Kasumi-1 (cell line): ENCODE measurements around the gene CPD.
"Not testable (repeated sequence)": the region's sequence is repeated elsewhere in the genome, so short reads cannot be mapped to it uniquely, and the experiment has no call there.

ENCODE experiments used
- DNase-seq, 2 experiments: peaks; one replicate each; lab custom pipeline; 2025; lab: John Stamatoyannopoulos, UW

CPD gene

DNA sequence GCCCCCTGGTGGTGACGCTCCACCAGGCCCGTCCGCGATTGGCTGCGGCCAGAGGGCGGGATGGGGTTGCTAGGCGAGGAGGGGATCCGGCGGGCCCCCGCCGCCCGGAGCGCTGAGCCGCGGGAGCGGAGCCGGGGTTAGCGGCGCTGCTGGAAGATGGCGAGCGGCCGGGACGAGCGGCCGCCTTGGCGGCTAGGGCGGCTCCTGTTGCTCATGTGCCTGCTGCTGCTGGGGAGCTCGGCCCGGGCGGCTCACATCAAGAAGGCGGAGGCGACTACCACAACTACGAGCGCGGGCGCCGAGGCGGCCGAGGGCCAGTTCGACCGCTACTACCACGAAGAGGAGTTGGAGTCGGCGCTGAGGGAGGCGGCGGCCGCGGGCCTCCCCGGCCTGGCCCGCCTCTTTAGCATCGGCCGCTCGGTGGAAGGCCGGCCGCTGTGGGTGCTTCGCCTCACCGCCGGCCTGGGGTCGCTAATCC is at the start of gene CPD:
Gene CPD, plus strand, starts transcription at position 103 of the 478 bp plus-strand sequence. Its CDS starts 54 bp downstream, at position 157.
- peak; percentile 90 to 93 for DNase-seq

DNA sequence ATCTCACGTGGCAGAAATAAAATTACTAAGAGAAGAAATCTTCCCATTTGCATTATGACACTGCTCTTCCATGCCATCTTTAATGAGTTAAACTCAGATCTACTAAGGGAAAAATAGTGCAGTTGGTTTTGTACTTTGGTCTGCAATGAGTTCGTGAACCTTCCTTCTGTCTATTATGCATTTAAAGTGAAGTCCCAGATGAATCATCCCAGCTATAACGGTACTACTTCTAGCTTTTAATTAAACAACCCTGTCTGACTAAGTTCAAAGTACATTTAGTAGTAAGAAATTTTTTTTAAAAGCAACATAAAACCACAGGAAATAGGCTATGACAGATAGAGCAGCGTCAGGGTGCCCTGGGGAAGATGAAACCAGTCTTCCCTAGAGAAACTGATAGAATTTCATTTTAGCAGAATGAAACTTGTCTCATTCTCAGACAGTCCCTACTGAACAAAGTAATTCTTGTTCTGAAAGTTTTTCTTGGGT is 46.6 kb upstream of the CPD start:
- peak; percentile 43 to 48 for DNase-seq

DNA sequence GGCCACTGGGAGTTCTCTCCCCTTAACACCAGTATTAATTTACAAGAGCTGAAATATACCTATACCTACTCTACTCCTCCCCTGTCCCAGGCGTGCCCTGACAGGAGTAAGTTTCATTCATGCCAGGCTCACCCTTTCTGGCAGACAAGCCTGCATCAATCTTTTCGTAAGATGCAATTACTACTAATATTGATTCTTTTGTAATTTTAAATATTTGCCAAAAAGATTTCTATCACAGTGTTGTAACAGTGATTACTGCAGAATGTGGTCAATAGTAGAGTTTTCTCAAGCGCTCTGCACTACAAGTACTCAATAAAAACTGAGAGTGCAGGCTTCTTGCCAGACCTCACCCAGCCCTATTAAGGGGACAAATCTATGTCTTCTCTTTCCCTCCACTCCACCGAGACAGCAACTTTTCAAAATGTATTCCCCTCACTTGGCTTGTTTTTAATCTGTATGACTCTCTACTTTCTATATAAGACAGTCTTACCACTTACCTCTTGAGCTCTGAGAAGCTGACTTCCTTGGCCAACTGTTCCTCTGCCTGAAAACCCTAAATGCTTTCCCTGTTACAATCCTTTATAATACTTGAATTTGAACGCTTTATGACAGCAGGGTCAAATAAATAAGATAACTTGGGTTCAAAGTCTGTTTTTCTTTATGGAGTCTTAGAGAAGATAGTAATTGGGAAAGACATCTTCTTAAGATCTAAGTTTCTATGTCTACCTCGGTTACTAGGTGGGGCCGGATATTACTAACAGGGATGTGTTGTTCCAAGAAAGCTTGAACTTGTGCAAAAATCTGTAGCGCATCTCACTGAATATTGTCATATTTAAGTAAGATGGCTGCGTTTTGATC is 45.0 kb upstream of the CPD start, which contains the start of gene TMIGD1:
Gene TMIGD1, minus strand, starts transcription at position 555 of the 858 bp plus-strand sequence. CDS start 1,924 bp downstream, outside the sequence.
- DNase-seq = no peak

DNA sequence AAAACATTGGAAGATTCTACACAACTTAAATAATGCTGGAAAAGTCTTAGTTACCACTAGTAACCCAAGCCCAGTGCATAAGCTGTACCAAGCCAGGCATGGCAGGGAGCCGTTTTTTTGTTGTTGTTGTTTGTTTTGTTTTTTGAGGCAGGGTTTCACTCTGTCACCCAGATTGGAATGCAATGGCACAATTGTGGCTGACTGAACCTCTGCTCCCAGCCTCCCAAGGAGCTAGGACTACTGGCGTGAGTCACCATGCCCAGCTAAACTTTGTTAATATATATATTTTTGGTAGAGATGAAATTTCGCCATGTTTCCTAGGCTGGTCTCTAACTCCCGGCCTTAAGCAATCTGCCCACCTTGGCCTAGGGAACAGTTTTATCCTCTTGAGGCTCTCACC is 44.3 kb upstream of the CPD start:
- no peak for DNase-seq

DNA sequence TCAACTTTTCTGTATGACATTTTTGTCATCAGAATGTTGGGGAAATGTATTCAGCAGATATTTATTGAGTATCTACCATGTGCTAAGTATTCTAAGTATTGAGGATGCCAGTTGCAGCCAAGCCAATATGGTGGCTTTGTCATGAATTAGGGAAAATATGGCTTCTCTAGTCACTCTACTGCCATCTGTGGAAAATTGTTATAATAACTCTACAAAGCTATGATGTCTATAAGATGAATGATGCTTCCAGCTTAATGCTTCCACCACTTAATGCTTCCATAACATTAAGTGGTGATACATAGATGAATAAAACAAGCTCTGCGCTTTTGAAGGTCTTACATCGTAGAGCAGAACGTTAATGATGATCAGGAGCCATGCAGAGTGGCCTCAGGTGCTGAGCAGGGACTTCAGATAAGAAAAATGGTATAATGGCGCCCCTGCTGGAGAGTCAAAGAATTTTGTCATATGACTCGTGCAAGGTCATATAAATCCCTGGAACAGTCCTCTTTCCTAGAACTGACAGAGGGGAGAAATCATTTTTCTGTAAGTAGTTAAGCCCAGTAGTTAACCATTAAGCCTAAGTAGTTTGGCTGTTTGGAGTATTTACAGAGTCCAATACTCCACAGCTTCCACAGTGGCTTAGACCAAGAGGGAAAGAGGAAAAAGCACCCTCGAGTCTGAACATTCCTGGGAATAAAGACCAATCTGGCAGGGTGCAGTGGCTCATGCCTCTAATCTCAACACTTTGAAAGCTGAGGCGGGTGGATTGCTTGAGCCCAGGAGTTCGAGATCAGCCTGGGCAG is 42.2 kb upstream of the CPD start:
- peak; percentile 89 to 93 for DNase-seq

DNA sequence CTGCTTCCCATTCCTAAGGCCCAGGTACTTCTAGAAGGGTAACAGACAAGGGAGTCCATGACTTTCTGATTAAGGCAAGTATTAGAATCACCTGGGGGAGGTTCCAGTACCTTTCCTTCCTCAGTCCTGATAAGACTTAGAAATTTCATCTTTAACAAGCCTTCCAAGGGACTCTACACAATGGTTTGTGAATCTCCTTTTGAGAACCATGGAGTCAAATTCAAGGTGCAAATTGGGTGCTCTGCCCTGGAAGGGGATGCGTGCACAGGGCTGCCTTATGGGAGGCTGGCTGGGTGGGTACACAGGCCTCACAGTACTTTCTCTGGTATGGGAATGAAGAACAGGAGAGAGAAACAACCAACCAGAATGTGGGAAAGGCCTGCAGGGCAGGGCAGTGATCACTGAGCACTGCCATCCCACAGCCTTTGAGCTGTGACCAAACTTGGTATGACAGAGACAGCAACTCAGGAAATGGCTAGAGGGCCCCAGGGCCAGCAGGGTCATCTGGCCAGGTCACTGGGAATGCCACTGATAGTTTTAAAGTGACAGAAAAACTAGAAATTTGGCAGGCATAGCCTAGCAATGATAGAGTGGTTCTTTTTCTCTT is 41.2 kb upstream of the CPD start:
- DNase-seq = no peak

DNA sequence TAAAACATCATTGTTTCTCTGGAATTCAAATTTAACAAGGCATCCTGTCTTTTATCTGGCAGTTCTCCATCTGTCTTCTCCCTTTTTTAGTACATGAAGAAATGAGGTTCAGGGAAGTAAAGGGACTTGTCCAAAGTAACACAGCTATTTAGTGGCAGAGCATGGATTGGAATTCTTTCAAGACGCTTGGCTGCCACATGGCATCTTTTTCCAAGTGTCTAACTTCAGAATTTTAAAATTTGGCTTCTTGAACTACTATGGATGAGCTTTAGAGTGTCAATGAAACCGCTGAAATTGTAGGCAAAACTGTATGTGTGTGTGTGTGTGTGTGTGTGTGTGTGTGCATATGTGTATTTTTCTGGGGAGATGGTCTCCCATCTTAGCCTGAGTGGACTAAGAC is 39.6 kb upstream of the CPD start:
- no peak for DNase-seq

DNA sequence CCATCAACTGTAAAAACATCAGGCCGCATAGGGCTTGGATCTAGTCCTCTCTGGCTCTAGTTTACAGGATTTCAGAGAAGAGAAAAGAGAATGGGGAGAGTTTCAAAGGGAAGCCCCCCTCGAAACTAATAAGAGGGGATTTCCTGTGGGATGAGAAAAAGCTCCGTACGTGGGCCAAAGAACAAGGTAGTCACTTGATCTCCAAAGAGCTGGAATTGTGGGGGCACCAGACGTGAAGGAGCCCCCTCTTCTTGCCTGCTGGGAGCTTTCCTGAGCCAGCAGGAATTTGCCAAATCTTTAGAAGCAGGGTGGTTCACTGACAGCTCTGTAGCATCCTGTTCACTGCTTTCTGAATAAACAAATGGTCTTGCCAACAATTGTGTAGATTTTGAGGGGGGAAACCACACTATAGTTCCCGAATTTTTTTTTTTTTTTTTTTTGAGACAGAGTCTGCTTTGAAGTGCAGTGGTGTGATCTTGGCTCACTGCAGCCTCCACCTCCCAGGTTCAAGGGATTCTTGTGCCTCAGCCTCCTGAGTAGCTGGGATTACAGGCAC is 37.8 kb upstream of the CPD start:
- DNase-seq = no peak

DNA sequence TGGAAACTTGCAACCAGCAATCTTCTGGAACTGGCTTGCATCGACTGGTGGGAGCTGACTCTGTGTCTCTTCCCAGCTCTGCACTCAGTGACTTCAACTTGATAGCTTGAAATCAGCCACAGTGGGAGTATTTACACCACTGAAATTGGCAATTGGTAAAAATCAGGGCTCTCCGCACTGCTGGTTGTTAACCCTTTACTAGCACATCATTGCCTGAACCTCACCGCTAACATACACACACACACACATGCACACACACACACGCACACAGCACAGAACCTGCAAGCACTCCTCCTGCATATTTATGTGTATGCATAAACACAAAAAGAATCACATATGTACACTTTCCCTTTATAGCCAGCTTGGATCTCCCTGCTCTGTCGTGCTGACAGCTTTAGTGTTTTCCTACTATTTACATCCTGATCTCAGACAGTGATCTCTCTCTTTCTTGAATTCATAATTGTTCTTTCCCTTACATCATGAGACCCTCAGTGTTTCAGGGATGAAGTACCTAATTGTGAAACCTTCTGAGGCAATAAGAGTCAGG is 37.0 kb upstream of the CPD start:
- DNase-seq = no peak

DNA sequence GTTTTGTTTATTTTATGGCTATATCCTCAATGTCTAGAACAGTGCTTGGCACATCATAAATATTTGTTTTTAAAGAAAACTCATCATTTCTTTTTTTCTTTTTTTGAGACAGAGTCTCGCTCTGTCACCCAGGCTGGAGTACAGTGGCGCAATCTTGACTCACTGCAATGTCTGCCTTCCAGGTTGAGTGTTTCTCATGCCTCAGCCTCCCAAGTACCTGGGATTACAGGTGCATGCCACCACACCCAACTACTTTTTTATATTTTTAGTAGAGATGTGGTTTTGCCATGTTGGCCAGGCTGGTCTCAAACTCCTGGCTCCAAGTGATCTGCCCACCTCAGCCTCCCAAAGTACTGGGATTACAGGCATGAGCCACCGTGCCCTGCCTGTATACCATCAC is 35.5 kb upstream of the CPD start:
- DNase-seq = not testable (repeated sequence)

DNA sequence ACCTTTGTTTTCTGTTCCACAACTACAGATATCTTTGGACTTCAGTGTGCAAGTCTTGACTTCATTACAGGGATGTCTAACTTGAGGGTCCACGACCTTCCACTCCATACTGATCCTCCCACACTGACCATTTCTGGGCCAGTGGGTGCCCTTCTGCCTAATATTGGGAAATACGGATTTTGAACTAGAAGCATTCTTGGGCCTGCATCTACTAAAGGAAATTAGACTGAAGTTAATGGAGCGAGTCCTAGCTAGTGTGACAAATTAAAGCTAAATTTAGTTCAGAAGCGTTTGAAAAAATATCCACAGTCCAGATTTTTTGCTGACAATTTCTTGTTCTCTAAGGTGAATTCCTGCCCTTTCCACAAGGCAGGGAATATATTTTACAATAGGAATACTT is 34.9 kb upstream of the CPD start:
- no peak for DNase-seq

DNA sequence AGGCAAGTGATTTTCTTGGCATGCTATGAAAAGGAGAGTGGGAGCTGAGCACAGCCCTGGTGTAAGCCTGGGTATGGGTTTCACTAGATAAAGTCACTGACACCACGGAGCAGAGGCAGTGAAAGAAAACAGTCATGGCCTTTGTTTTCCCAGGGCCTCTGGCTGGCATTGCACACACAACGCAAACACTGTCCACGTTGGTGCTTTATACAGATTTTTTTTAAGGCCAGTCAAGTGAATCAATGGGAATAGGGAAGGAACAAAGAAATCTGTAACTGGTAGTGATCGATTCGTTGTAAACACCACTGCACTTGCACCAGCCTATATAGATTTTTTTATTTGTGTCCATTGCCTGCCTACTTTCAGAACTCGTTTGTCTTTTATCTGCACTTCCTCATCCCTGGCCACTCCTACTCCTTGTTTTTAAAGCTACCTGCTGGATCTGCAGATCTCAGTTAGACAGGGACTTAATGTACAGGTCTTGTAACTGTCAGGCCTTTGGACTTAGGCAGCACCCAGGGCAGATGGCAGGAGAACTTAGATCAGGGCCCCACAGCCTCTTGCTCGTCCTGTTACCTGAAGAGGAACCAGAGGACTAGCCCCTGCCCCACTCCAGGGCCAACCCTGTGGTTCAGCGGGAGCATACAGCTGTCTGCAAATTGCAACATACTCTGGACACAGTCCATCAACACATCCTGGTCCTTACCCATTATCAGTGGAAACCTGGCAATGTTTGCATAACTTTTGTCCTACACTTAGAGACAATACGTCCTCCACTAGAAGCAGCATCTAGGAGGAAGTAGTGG is 34.2 kb upstream of the CPD start:
- peak; percentile 75 to 88 for DNase-seq

DNA sequence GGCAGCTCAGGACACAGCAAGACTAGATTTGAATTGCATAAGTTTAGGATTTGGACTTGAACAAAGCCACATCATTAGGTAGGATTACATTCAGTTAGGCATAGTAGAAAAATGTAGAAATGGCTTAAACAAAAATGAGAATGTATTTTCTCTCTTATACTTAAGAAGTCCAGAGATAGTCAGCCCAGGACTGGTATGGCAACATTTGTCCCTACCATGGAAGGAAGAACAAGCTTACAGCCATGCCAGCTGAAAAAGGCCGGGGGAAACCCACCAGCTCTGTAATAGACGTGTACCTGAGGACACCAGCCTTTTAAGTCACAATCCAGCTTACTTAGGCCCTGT is 33.7 kb upstream of the CPD start:
- DNase-seq = no peak

DNA sequence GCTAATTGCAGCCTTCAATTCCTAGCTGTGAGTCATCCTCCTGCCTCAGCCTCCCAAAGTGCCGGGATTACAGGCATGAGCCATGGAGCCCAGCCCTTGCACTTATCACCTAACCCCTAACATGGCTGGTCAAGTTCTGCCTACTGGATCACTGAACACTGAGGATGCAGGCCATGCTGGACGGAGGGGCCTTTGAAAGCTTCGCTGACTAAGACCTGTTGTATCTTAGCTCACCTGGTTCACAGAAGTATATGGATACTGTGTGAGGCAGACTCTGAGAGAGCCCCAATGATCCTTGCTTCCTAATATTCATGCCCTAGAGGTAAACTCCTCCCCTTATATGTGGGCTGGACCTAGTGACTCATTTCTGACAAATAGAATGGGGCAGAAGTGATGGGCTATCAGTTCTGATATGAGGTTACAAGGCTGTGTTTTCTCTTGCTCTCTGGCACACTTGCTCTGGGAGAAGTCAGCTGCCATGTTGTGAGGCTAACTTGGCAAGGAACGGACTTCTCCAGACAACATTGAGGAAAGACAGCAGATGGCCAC is 33.1 kb upstream of the CPD start:
- peak in 1 of 2 experiments; percentile 9 for DNase-seq

DNA sequence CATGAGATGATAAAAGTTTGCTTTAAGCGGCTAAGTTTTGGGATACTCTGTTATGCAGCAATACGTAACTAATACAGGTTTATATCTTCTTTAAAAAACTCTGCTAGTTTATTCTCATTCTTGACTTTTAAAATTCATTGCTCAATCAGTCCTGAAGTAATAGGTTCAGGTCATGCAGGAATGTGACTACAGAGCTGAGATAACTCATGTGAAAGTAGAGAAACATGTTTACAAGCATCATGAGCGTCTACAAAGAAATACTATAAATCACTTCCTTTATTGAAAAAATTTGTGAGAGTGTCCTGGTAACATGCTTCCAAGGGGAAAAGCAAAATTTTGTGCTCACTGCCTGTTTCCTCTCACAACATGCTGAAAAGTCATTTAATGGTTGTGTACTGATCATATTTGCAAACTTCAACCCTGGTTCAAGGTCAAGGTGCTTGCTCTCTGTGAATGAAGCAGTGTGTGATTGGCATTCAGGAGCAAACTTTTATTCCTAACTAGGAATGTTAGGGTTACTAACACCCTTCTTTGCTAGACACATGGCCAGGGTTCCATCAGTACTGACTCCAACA is 32.4 kb upstream of the CPD start:
- DNase-seq = no peak

DNA sequence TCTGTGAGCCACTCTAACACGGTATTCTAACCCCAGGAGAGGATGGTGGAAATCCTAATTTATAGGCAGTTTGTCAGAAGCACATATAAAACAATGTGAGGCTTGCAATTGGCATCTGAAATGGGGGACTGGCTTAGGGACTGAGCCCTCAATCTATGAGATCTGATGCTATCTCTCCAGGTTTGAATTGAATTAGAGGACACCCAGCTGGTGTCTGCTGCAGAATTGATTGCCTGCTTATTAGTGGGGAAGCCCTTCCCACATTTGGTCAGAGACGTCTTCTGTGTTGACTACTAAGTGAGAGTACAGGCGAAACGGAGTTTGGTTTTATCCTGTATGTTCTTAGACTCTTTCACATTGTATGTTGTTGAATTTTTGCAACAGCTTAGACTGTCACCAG is 31.2 kb upstream of the CPD start:
- DNase-seq = no peak

DNA sequence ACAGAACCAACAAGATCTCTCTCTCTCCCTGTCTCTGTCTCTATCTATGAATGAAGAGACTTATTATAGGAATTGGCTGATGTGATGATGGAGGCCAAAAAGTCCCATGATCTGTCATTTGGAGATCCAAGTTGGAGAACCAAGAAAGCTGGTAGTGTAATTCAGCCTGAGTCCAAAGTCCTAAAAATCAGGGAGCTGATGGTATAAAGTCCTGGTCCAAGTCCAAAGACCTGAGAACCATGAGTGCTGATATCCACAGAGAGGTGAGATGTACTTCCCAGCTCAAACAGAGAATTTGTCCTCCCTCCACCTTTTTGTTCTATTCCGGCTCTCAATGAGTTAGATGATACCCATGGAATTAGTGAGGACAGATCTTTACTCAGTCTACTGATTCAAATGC is 29.5 kb upstream of the CPD start:
- DNase-seq = no peak

DNA sequence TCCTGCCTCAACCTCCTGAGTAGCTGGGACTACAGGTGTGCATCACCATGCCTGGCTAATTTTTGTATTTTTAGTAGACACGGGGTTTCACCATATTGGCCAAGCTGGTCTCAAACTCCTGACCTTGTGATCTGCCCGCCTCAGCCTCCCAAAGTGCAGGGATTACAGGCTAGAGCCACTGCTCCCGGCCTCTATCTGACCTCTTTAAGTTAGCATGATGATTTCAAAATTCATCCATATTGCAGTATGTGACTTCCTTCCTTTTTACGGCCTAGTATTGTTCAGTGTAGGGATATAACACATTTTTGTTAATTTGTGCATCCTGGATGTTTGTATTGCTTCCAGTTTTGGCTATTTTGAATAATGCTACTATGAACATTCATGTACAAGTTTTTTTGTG is 27.5 kb upstream of the CPD start:
- DNase-seq = peak; percentile 28 to 50

DNA sequence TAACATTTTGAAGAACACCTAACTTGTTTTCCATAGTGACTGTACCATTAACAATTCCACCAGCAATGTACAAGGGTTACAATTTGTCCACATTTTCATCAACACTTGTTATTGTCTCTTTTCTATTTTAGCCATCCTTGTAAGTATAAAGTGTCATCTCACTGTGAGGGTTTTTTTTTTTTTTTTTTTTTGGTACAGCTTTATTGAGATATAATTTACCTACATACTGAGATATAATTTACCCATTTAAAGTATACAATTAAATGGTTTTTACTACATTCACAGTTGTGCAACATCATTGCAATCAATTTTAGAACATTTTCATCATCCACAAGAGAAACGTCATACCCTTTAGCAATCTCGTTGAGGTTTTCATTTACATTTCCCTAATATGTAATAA is 27.0 kb upstream of the CPD start:
- no peak for DNase-seq

DNA sequence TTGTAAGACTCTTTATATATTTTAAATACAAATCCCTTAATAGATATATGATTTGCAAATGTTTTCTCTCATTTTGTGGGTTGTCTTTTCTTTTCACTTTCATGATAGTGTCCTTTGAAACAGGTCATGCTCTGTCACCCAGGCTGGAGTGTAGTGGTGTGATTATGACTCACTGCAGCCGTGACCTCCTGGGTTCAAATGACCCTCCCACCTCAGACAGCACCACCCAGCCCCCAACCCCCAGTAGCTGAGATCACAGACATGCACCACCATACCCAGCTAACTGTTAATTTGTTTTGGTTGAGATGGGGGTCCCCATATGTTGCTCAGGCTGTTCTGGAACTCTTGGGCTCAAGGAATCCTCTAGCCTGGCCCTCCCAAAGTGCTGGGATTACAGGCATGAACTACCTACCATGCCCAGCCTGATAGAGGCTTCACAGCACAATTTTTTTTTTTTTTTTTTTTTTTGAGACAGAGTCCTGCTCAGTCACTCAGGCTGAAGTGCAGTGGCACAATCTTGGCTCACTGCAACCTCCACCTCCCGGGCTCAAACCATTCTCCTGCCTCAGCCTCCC is 26.4 kb upstream of the CPD start:
- DNase-seq = no peak
